HG02870 (cell line): Measurements from ENCODE around the gene ATF3.
A peak's percentile ranks its signal among the peaks of the same experiment; 100 is the strongest.

Experiments
- ATAC-seq: cut with Tn5 transposase; IDR thresholded peaks from one replicate; pipeline ENCODE4 v1.9.1; 2021; ENCODE audit warnings: mild to moderate bottlenecking, moderate library complexity; ENCODE audit not compliant: unreplicated experiment

The ATF3 gene

DNA sequence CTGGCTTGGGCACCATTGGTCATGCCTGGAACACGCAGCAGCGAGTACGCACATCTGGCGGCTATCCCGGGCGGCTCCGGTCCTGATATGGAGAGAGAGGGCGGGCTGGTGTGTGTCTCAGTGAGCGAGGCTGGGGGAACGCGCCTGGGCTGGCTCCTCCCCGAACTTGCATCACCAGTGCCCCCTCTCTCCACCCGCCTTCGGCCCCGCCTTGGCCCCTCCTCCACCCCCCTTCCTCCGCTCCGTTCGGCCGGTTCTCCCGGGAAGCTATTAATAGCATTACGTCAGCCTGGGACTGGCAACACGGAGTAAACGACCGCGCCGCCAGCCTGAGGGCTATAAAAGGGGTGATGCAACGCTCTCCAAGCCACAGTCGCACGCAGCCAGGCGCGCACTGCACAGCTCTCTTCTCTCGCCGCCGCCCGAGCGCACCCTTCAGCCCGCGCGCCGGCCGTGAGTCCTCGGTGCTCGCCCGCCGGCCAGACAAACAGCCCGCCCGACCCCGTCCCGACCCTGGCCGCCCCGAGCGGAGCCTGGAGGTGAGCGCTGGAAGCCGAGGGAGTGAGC, at the start of gene ATF3:
TSS of gene ATF3 (plus strand) at position 370 of the 567 bp plus-strand sequence. CDS start 6,261 bp downstream, outside the sequence.
- peak; percentile 66 for ATAC-seq

DNA sequence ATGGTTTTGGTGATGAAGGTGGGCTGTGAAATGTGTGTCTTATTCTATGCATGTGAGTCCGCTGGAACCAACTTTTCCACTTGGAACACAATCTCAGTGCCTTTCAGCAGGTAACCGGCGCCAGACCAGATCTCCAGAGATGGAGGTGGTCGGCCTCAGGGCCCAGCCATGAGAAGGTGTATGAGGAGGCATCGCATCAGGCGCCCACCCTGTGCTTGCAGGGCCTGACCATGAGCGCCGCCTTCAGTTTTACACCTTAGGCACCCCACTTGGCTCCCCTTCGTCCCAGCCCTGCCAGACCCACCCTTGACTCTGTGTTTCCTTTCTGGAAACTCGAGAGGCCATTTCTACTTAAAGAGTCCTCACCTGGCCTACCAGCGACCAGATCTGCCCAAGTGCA, 48.6 kb upstream of the ATF3 start:
- ATAC-seq = no peak

DNA sequence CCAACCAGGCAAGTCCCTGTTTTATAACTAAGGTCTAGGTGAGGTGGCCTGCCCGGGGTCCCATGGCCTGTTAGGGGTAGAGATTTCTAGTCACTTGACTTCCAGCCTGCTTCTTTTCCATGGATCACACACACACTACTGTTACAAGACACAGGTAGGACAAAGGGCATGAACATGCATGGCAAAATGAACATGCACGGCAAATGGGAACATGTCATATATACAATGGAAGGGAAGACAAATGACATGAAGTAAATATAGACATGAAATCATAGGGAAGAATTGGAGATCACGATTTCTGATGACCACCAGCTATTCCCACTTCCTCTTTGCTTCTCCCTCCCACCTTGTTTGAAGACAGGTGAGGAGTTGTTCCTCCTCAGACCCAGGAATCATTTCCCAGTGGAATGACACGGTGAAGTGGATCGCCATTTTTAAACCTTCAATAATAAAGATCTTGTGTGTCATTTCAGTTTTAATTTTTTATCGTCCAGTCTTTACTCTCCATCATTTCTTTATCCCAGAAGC, 47.6 kb upstream of the ATF3 start:
- no peak for ATAC-seq

GRCh38 chr1:212561501-212561931, 47.0 kb upstream of the ATF3 start:
- no peak for ATAC-seq

- no peak for ATAC-seq
Measured at GRCh38 chr1:212562771-212563170, 45.8 kb upstream of the ATF3 start.

- ATAC-seq = no peak
Measured at GRCh38 chr1:212565079-212565478, 43.5 kb upstream of the ATF3 start.

DNA sequence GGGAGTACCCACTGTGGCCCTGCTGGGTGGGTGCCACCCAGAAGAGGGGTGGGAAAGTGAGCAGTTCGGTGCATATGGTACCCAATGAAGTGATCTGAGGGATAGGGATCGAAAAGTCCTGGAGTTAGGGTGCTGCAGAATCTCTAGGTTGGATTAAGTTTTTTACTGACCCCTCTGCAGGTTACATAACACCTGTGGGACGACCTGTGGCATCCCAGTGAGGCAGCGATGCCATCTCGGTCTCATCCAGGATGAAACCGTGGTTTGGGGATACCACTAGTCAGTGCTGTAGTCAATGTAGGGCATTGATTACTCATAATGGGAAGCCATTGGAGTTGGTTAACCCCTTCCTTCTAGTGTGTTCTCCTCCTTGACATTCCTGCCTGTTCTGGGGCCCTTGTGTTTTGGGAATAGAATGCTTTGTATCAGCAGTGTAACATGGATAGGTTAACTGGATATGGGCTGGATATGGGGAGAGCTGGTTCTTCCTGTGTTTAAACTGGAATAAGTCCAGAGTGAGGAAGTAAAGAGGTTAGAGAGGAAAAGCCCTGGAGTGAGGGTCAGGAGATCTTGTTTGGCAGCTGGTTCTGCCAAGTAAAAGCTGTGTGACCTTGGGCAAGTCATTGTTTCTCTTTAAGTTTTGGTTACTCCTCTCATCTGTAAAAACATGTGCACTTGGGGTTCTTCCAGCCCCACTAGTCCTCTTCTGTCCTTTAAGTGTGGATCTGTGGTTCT, 42.8 kb upstream of the ATF3 start:
- ATAC-seq = no peak

DNA sequence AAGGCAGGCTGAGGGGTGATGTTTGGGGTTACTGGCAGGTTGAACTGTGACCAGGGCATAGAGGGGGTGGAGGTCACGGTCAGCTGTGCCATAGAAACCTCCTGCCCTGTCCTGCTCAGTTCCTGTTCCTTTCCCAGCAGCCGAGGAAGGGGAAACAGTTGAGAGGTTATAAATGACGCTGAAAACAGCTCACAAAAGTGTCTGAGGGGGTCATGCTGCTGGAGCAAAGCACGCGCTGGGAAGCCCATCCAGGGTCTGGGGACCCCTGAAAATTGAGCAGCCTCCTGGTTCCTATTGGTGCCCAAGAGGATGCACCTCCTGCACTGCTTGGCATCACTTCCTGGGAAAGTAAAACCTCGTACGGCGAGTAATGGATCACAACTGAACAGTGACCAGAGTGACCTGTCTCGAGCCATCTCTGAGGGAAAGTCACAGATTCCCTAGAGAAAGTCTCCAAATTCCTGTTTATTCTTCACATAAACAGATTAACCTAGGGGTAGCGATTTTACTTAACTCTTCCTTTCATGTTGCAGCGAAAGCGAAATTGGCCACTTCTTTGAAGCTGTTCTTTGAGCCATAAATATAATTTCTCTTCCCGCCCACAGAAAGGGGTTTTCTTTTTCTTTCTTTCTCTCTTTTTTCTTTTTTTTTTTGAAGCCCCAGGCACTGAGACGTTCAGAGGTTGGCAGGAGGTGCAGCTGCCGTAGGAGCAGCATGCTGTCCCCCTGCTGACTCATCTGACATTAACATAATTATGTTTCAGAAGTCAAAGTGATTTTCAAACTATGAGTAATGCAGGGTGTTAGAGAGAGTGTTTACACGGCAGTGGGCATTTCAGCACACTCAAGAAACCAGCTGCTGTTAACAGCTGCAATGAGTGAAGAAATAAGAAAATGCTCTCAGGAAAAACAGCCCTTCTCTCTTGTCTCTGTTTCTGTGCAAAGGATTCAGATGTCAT, 41.8 kb upstream of the ATF3 start:
- ATAC-seq = peak; percentile 98

- ATAC-seq = no peak
Measured at GRCh38 chr1:212567638-212568037, 40.9 kb upstream of the ATF3 start.

DNA sequence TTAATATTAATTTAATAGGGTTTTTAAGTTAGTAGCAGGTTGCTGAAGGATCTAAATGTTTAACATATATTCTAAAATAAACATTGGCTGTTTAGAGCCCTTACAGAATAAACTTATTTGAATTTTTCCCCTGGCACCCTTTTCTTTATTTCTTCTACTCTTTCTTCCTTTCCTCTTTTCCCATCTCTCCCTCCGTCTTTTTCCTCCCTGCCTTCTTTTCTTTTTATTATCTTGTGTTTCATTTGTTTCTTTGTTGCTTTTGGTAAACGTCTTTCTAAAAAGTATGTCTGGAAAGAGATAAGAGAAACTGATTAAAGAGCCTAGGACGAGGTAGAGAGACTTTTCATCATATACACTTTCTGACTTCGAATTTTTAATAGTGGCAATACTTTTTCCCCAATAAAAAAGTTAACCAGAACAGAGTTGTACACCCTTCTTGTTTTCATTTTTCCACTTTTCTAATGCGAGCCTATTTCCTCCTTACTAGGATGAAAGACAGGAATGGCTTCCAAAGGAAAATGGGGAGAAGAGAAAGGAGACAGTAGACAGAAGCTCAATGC, 39.5 kb upstream of the ATF3 start:
- no peak for ATAC-seq

- ATAC-seq = no peak
Measured at GRCh38 chr1:212574732-212575131, 33.8 kb upstream of the ATF3 start.

DNA sequence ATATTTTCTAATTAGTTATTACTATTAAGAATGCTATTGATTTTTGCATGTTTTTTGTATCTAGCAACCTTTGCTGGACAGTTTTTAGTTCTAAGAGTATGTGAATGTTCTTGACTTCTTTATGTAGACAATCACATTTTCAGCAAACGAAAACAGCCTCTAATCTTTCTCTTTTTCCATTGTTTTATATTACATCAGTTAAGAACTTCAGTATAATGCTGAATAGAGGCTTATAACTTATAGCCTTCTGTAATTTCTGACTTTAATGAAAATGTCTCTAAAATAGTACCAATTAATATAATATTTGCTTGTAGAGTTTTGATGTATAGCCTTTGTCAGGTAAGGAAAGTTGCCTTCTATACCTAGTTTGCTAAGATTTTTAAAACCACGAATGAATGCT, 33.2 kb upstream of the ATF3 start:
- no peak for ATAC-seq

GRCh38 chr1:212578041-212578440, 30.5 kb upstream of the ATF3 start:
- ATAC-seq = no peak

GRCh38 chr1:212581034-212581433, 27.5 kb upstream of the ATF3 start:
- ATAC-seq = no peak

DNA sequence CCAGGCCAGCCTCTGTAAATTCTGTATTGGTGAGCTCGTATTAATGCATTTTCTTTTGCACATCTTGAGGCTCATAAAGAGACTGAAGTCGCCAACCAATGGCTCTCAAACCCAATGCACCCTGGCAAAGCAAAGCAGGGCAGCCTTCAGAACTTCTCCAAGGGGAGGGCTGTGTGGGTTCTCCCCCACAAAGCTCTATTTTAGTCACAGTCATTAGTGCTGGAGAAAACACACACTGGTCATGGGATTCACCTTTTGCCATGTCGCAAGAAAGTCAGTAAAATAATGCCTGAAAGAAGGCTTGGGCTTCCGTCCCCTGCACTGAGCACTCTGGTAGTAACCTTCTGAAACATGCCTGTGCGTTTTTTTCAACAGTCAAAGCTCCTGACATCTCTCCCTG, 26.3 kb upstream of the ATF3 start:
- ATAC-seq = no peak

- ATAC-seq = no peak
Measured at GRCh38 chr1:212582808-212583615, 25.5 kb upstream of the ATF3 start.

DNA sequence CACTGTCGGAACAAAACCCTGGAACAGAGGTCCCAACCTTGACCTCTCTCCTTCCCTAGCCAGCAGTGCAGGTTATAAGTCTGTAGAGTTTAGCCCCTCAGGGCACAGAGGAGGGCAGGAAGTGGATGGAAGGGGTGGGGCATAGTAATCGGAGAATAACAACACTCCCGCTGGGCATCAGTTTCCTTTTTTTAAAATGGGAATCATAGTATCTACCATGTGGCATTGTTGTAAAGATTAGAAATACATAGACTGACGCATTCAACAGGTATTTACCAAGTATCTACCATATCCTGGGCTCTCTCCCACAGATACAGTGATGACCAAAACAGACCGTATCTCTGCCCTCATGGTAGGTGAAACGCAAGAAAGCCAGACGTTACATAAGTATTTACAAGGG, 24.9 kb upstream of the ATF3 start:
- ATAC-seq = no peak

DNA sequence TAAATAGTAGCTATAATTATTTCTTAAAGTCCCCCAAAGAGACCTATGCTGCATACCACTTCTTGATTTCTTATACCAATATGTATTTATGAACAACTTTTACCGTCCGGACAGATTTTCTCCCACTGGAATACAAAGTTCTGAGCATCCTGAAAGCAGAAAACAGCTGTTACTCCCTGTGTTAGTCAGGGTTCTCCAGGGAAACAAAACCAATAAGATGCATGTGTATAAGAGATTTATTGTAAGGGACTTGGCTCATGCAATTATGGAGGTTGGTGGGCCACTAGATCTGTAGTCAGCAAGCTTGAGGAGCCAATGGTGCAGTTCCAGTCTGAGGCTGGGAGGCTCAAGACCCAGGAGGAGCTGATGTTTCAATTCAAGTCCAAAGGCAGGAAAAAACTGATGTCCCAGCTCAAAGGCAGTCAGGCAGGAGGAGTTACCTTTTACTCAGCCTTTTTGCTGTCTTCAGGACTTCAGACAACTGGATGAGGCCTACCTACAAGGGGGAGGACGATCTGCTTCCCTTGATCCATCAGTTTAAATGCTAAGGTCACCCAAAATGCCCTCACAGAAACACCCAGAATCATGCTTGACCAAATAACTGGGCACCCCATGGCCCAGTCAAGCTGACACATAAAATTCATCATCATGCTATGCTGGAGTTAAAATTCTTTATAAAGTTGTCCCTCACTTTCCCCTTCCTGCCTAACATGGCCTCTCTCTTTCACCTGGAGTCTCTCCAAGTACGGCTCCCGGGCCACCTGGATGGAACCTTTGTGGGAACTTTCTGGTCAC, 24.3 kb upstream of the ATF3 start:
- no peak for ATAC-seq

GRCh38 chr1:212585210-212585609, 23.4 kb upstream of the ATF3 start:
- no peak for ATAC-seq
